Neuronal stem cell (in vitro differentiated cells): ENCODE data around the gene TEAD3.

Experiments used
- DNase-seq: peaks from one replicate; pipeline ENCODE4 v3.0.0-alpha.2; 2013; ENCODE audit warnings: low spot score
- H2AFZ ChIP-seq: one replicate; pipeline ENCODE4 v1.6.1; 2013; ENCODE audit warnings: mild to moderate bottlenecking, low read length, inconsistent platforms
- H2AK5ac ChIP-seq: 2 replicates; pipeline ENCODE4 v1.6.1; 2013; ENCODE audit warnings: low read depth, mild to moderate bottlenecking, inconsistent platforms, low read length, moderate library complexity, mixed read lengths
- H2BK120ac ChIP-seq: 2 replicates; pipeline ENCODE4 v1.6.1; 2013; ENCODE audit warnings: low read depth, mild to moderate bottlenecking, inconsistent platforms, low read length, moderate library complexity, mixed read lengths
- H2BK12ac ChIP-seq: one replicate; pipeline ENCODE4 v1.6.1; 2013; ENCODE audit warnings: low read length, inconsistent platforms
- H2BK15ac ChIP-seq: 2 replicates; pipeline ENCODE4 v1.6.1; 2013; ENCODE audit warnings: mild to moderate bottlenecking, low read length, inconsistent platforms, mixed read lengths
- H2BK5ac ChIP-seq: one replicate; pipeline ENCODE4 v1.6.1; 2013; ENCODE audit warnings: inconsistent platforms, mild to moderate bottlenecking, low read length, moderate library complexity
- H3K14ac ChIP-seq: one replicate; pipeline ENCODE4 v1.6.1; 2013; ENCODE audit warnings: low read length, inconsistent platforms
- H3K18ac ChIP-seq: 2 replicates; pipeline ENCODE4 v1.6.1; 2013; ENCODE audit warnings: low read length, inconsistent platforms
- H3K23ac ChIP-seq: 2 replicates; pipeline ENCODE4 v1.6.1; 2013; ENCODE audit warnings: low read depth, mild to moderate bottlenecking, mixed read lengths, low read length, inconsistent platforms; ENCODE audit not compliant: poor library complexity
- H3K27ac ChIP-seq: replicated peaks from 3 replicates; pipeline ENCODE4 v1.5.1; 2013; ENCODE audit warnings: low read length, inconsistent platforms
- H3K27me3 ChIP-seq, 3 experiments: 2 replicates each; pipeline ENCODE4 v1.6.1; 2013; ENCODE audit warnings: low read length in 3 of 3, mild to moderate bottlenecking in 2 of 3, inconsistent platforms in 1 of 3, low read depth in 1 of 3, mixed read lengths in 1 of 3, moderate library complexity in 1 of 3; ENCODE audit not compliant: control insufficient read depth in 3 of 3, insufficient read depth in 3 of 3
- H3K36me3 ChIP-seq, 2 donors: replicated peaks in 1 of 2; 2 replicates each; pipeline ENCODE4 v1.6.1; 2013; ENCODE audit warnings: low read length in 2 of 2; ENCODE audit not compliant: control insufficient read depth in 2 of 2, insufficient read depth in 2 of 2
- H3K4ac ChIP-seq: 2 replicates; pipeline ENCODE4 v1.6.1; 2013; ENCODE audit warnings: inconsistent platforms, mild to moderate bottlenecking, low read length, moderate library complexity
- H3K4me1 ChIP-seq, 2 donors: 1 replicate in 1 of 2; 2 replicates in 1 of 2; pipeline ENCODE4 v1.6.1; 2013; ENCODE audit warnings: low read length in 2 of 2, low read depth in 1 of 2; ENCODE audit not compliant: control insufficient read depth in 2 of 2, insufficient read depth in 1 of 2
- H3K4me2 ChIP-seq: one replicate; pipeline ENCODE4 v1.6.1; 2013; ENCODE audit warnings: mild to moderate bottlenecking, low read length, inconsistent platforms; ENCODE audit not compliant: insufficient read depth, poor library complexity, severe bottlenecking
- H3K4me3 ChIP-seq, 2 donors: 2 replicates each; pipeline ENCODE4 v1.5.1; 2013; ENCODE audit warnings: low read length in 2 of 2, mild to moderate bottlenecking in 2 of 2, inconsistent platforms in 1 of 2, moderate library complexity in 1 of 2
- H3K79me1 ChIP-seq: one replicate; pipeline ENCODE4 v1.6.1; 2013; ENCODE audit warnings: low read depth, mild to moderate bottlenecking, inconsistent platforms, low read length, moderate library complexity
- H3K9ac ChIP-seq: one replicate; pipeline ENCODE4 v1.6.1; 2013; ENCODE audit warnings: mild to moderate bottlenecking, low read depth, low read length, inconsistent platforms; ENCODE audit not compliant: poor library complexity
- H3K9me3 ChIP-seq, 2 donors: replicated peaks in 1 of 2; 2 replicates each; pipeline versions ENCODE3 to v1.6.1; 2013; ENCODE audit warnings: low read length in 2 of 2, mild to moderate bottlenecking in 2 of 2, inconsistent platforms in 1 of 2, low read depth in 1 of 2, mixed read lengths in 1 of 2, moderate library complexity in 1 of 2; ENCODE audit not compliant: control insufficient read depth in 2 of 2, insufficient read depth in 1 of 2
- H4K8ac ChIP-seq: one replicate; pipeline ENCODE4 v1.6.1; 2013; ENCODE audit warnings: low read depth, mild to moderate bottlenecking, inconsistent platforms, low read length, moderate library complexity
- H4K91ac ChIP-seq: one replicate; pipeline ENCODE4 v1.6.1; 2013; ENCODE audit warnings: low read length, low read depth, mild to moderate bottlenecking, inconsistent platforms; ENCODE audit not compliant: poor library complexity
- WGBS, 2 donors: extraction: QIAGEN DNeasy Blood & Tissue Kit; methylation state at CpG; one replicate each; pipeline ENCODE4 v1.1.7; 2013; ENCODE audit warnings: missing lambda C conversion rate in 2 of 2, mixed read lengths in 1 of 2; ENCODE audit not compliant: insufficient read length in 2 of 2, insufficient replicate concordance in 1 of 2; ENCODE audit errors: extremely low coverage in 2 of 2; 5-methylcytosine and 5-hydroxymethylcytosine counted together

TEAD3 gene

DNA sequence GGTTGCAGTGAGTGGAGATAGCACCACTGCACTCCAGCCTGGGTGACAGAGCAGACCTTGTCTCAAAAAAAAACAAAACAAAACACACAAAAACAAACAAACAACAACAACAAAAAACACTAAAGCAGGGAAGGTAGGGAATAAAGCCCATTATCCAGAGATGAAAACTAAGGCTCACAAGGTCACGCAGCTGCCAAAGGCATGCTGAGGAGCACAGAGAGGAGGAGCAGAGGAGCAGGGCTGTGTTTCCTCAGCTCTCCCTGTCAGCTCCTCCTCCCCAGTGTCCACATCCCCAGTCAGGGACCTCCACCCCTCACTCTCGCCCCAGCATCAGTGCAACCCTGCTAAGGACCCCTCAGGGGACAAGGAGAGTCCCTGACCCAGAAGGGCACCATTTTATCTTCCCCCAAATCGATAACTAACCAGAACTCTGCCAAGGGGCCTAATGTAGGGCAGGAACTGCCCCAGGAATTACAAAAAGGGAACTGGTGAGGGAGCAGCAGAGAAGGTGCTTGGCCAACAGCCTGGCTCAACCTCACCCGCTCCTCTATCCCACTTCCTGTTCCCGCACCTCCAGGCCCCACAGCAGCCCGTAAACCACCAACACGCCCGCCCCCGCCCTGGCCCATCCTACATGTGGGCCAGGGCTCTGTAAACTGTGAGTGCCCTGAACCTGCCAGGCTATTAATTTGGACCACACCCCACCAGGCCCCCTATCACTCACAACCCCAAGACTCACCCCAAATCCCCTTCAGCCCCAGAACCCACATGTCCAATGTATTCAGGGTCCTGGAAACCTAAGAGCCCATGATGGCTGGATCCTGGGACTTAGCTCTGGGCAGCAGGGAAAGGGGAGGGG is 9.0 kb downstream of the TEAD3 start:
- no peak for DNase-seq
- H2BK120ac ChIP-seq, result no peak overlapping the region

DNA sequence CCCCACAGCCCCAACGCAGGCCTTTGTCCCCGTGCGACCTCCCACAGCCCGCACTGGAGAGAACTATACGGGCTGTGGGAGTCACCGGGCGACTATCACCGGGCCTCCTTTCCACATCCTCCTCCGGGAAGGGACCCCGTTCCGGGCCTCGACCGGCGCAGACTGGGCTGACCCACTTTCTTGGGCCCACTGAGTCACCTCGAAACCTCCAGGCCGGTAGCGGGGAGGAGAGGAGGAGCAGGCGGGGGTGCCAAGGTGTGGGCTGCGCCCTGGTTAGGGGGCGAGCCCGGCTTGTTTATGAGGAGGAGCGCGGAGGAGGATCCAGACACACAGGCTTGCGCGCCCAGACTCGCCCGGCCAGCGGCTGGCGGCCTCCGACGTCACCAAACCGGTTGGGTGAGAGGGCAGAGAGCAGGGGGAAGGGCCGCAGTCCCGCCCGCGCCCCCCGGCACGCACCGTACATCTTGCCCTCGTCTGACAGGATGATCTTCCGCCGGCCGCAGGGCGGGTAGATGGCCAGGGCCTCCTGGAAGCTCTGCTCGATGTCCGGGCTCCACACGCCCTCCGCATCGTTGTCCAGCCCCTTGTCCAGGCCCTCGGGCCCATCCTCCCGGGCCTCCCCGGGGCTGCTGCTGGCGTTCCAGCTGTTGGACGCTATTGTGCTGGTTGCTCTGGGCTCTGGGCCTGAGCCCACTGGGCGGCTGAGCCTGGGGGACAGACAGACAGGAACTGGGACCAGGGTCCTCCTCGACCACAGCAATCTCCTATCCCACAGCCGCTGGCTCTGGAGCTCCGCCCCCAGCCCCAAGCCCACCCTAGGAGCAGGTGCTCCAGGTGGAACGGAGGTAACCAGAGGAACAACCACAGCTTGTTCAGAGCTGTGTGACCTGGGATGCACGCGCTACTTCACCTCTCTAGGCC is 10.6 kb downstream of the TEAD3 start:
- Histone ChIP-seq H2BK120ac (peak overlapping the region; percentile 99), H2BK5ac (peak overlapping the region; percentile 80), H3K14ac (peak overlapping the region; percentile 79), H3K18ac (peak overlapping the region; percentile 80), H3K9ac (peak overlapping the region; percentile 64), H3K4me1 (peaks cover 22 to 47% of the 10 kb centered on the region in 2 donors), H3K4ac (peak overlapping the region; percentile 66), H2BK12ac (peak overlapping the region; percentile 97), H4K91ac (peak overlapping the region; percentile 50), H3K36me3 (peaks cover 5 to 50% of the 10 kb centered on the region in 2 donors), H3K23ac (peak overlapping the region; percentile 66), H3K9me3 (no peaks in the 10 kb centered on the region), H3K4me3 (no peak overlapping the region), H4K8ac (no peak overlapping the region), H3K27me3 (no peaks in the 10 kb centered on the region), H3K27ac (peak overlapping the region; percentile 86), H2AFZ (no peak overlapping the region), H3K4me2 (peak overlapping the region; percentile 29), H2AK5ac (peak overlapping the region; percentile 71), H2BK15ac (peak overlapping the region; percentile 98), H3K79me1 (peaks cover 6% of the 10 kb centered on the region)
- DNase-seq, result no peak
- no CpG with 5 or more reads among the region's 61 CpGs for WGBS, 2 donors

More for the DNA sequence above, 9.0 kb downstream of the TEAD3 start:
- Histone ChIP-seq H2BK5ac (no peak overlapping the region), H3K4me2 (no peak overlapping the region), H3K18ac (peak overlapping the region; percentile 6), H3K27me3 (no peaks in the 10 kb centered on the region), H3K4ac (no peak overlapping the region), H3K4me3 (no peak overlapping the region), H3K27ac (peak overlapping the region; percentile 25), H2AFZ (no peak overlapping the region), H2BK15ac (peak overlapping the region; percentile 25), H3K9me3 (no peaks in the 10 kb centered on the region), H3K14ac (no peak overlapping the region), H3K23ac (no peak overlapping the region), H2BK12ac (no peak overlapping the region), H3K79me1 (peaks cover 11% of the 10 kb centered on the region), H4K8ac (no peak overlapping the region), H2AK5ac (peak overlapping the region; percentile 51), H4K91ac (no peak overlapping the region), H3K4me1 (peaks cover 38 to 63% of the 10 kb centered on the region in 2 donors), H3K9ac (no peak overlapping the region), H3K36me3 (peaks cover 5 to 37% of the 10 kb centered on the region in 2 donors)
- no CpG with 5 or more reads among the region's 9 CpGs for whole genome bisulfite sequencing, 2 donors

DNA sequence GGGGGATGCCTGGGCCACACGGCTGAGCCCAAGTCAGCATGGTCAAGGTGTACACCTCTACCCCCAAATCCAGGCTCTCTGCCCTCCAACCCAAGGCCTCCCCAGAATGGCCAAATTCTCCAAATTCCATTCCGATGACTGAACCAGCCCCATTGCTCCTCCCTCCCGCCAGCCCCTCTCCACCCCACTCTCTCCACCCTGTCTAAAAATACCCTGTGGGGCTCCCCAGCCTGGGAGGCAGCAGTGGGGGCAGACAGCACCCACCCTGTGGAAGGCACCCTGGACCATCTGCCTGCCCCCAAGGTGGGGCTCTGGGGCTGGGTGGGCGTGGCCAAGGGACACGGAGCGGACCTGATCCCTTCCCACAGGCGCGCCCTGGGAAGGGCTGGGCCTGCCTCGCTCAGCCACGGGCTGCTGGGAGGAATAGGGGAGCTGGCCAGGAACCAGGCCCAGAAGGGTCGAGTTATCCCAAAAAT is 11.4 kb downstream of the TEAD3 start:
- H3K23ac ChIP-seq, result no peak overlapping the region
- no peaks in the 10 kb centered on the region for H3K9me3 ChIP-seq
- H4K91ac ChIP-seq, result peak overlapping the region; percentile 68
- WGBS, 2 donors, result no CpG with 5 or more reads among the region's 11 CpGs
- peak overlapping the region; percentile 47 for H3K9ac ChIP-seq
- peak overlapping the region; percentile 71 for H2AK5ac ChIP-seq
- H2BK5ac ChIP-seq, result peak overlapping the region; percentile 80
- peak; percentile 67 for DNase-seq
- H3K36me3 ChIP-seq, result peaks cover 6 to 58% of the 10 kb centered on the region in 2 donors
- H3K4me1 ChIP-seq, result peaks cover 14 to 38% of the 10 kb centered on the region in 2 donors
- peak overlapping the region; percentile 86 for H3K27ac ChIP-seq
- H2BK120ac ChIP-seq, result peak overlapping the region; percentile 99
- peaks cover 6% of the 10 kb centered on the region for H3K79me1 ChIP-seq
- H3K4me2 ChIP-seq, result peak overlapping the region; percentile 41
- peak overlapping the region; percentile 72 for H3K14ac ChIP-seq
- no peak overlapping the region for H3K4me3 ChIP-seq
- peak overlapping the region; percentile 70 for H3K4ac ChIP-seq
- H2BK15ac ChIP-seq, result peak overlapping the region; percentile 98
- H3K18ac ChIP-seq, result peak overlapping the region; percentile 94
- peak overlapping the region; percentile 98 for H2BK12ac ChIP-seq
- no peak overlapping the region for H2AFZ ChIP-seq
- H3K27me3 ChIP-seq, result no peaks in the 10 kb centered on the region
- no peak overlapping the region for H4K8ac ChIP-seq
